Gastrocnemius medialis (tissue), 4 donors: Measurements from ENCODE around the gene KAZN. TPM values are rescaled to one million over a fixed set of nuclear protein-coding genes. Genes with fewer than 3 reads are reported as not detected.

ENCODE experiments used
- ATAC-seq, 2 donors: fragments of 150-250 bp; one replicate each; pipeline ENCODE4 v1.9.1; 2016
- DNase-seq, 2 donors: peaks; one replicate each; pipeline ENCODE4 v3.0.0-alpha.2; 2019
- H3K27ac ChIP-seq, 4 donors: fragments of 200-600 bp; sonication (generic); 1 replicate in 1 of 4; 2 replicates in 3 of 4; pipeline ENCODE4 v1.5.1; 2016 to 2018; ENCODE audit warnings: mild to moderate bottlenecking in 2 of 4, moderate library complexity in 1 of 4
- H3K27me3 ChIP-seq, 3 donors: fragments of 200-600 bp; sonication (generic) in 2 of 3; 1 replicate in 1 of 3; 2 replicates in 2 of 3; pipeline versions ENCODE4 v1.5.1 to v1.6.0; 2016 to 2019; ENCODE audit warnings: mild to moderate bottlenecking in 1 of 3, moderate library complexity in 1 of 3
- H3K36me3 ChIP-seq, 2 donors: fragments of 200-600 bp; sonication (generic) in 1 of 2; one replicate each; pipeline ENCODE4 v1.5.1; 2017 to 2018
- H3K4me1 ChIP-seq, 2 donors: fragments of 200-600 bp; sonication (generic) in 1 of 2; one replicate each; pipeline ENCODE4 v1.5.1; 2016 to 2017; ENCODE audit warnings: mild to moderate bottlenecking in 2 of 2
- H3K4me3 ChIP-seq, 4 donors: fragments of 200-600 bp; sonication (generic) in 3 of 4; 1 replicate in 1 of 4; 2 replicates in 3 of 4; pipeline ENCODE4 v1.5.1; 2016 to 2019; ENCODE audit warnings: mild to moderate bottlenecking in 2 of 4
- H3K9me3 ChIP-seq, 3 donors: fragments of 200-600 bp; sonication (generic) in 2 of 3; 1 replicate in 1 of 3; 2 replicates in 2 of 3; pipeline ENCODE4 v1.5.1; 2016 to 2019
- CTCF ChIP-seq, 5 experiments: fragments of 450-650 bp in 3 of 5; fragments of 200-600 bp in 2 of 5; sonication (generic) in 2 of 5; IDR thresholded peaks in 4 of 5; conservative IDR thresholded peaks in 1 of 5; 1 replicate in 4 of 5; 2 replicates in 1 of 5; pipeline ENCODE4 v1.5.1; 2016 to 2019; ENCODE audit warnings: antibody characterized with exemption in 5 of 5, mild to moderate bottlenecking in 3 of 5, moderate library complexity in 3 of 5
- POLR2A ChIP-seq, 2 donors: fragments of 450-650 bp; IDR thresholded peaks; one replicate each; pipeline ENCODE4 v1.6.1; 2017; ENCODE audit warnings: antibody characterized with exemption in 2 of 2, mild to moderate bottlenecking in 2 of 2, moderate library complexity in 2 of 2
- in situ Hi-C, 4 donors: fragments of 200-750 bp; cut with MboI; loops; one replicate each; pipeline versions ENCODE4 v1.15.0 to v1.8.0; 2017; ENCODE audit warnings: low sequenced_read_pairs in 4 of 4
- intact Hi-C: fragments of 100-400 bp; cut with DNase I; formaldehyde crosslinking; loops from one replicate; pipeline ENCODE4 v1.15.1; 2023; ENCODE audit warnings: low total_unique reads
- total RNA-seq, 4 donors: library from RNA; depleted of rRNA; stranded (reverse); fragments of >200 nt; gene quantifications; one replicate each; pipeline versions ENCODE4 v1.1.0 to v1.2.3, GENCODE V29; 2016

KAZN gene
- total RNA-seq, 4 donors from 2014 or later: 0.05 to 2.2 (median 1.00) TPM

GRCh38 chr1:15100121-15100879 is 501.8 kb downstream of the KAZN start:
- peak; percentile 25 to 67 (median 49) for TF ChIP-seq CTCF (IDR thresholded peaks at IDR 0.05 in 4 of 5, conservative IDR thresholded peaks at IDR 0.05 in 1 of 5)
- TF ChIP-seq POLR2A (IDR thresholded peaks at IDR 0.05): no peak
- DNase-seq (no peak), ATAC-seq (no peak)
- Histone ChIP-seq H3K9me3 (no peaks in the 10 kb centered on the region), H3K36me3 (no peaks in the 10 kb centered on the region), H3K4me1 (no peaks in the 10 kb centered on the region), H3K27me3 (no peaks in the 10 kb centered on the region), H3K27ac (no peak overlapping the region), H3K4me3 (no peak overlapping the region)
- intact Hi-C loops (no loop called here), in situ Hi-C loops (loop anchor here in 1 of 4 donors (25.0 kb wide), 1 partner anchor 337 kb away; the partner anchor contains the start of gene CTRC)

GRCh38 chr1:15100880-15101760 is 502.6 kb downstream of the KAZN start:
- no peak for DNase-seq
- Histone ChIP-seq H3K27me3 (no peaks in the 10 kb centered on the region), H3K9me3 (no peaks in the 10 kb centered on the region), H3K36me3 (no peaks in the 10 kb centered on the region), H3K27ac (no peak overlapping the region), H3K4me3 (no peak overlapping the region), H3K4me1 (no peaks in the 10 kb centered on the region)
- TF ChIP-seq POLR2A (IDR thresholded peaks at IDR 0.05): no peak
- TF ChIP-seq CTCF (IDR thresholded peaks at IDR 0.05 in 4 of 5, conservative IDR thresholded peaks at IDR 0.05 in 1 of 5): no peak
- ATAC-seq: no peak
- intact Hi-C loops (no loop called here), in situ Hi-C loops (loop anchor here in 1 of 4 donors (25.0 kb wide), 1 partner anchor 336 kb away; the partner anchor contains the start of gene CTRC)

GRCh38 chr1:15101801-15102200 is 503.3 kb downstream of the KAZN start:
- Histone ChIP-seq H3K4me1 (no peaks in the 10 kb centered on the region), H3K27ac (no peak overlapping the region), H3K4me3 (no peak overlapping the region), H3K27me3 (no peaks in the 10 kb centered on the region), H3K9me3 (no peaks in the 10 kb centered on the region), H3K36me3 (no peaks in the 10 kb centered on the region)
- ATAC-seq (no peak), DNase-seq (no peak)
- in situ Hi-C loops: loop anchor here in 1 of 4 donors (25.0 kb wide), 1 partner anchor 336 kb away; the partner anchor contains the start of gene CTRC
- TF ChIP-seq CTCF (IDR thresholded peaks at IDR 0.05 in 4 of 5, conservative IDR thresholded peaks at IDR 0.05 in 1 of 5) (no peak), POLR2A (IDR thresholded peaks at IDR 0.05) (no peak)
- intact Hi-C loops: no loop called here

- Histone ChIP-seq H3K4me1 (no peaks in the 10 kb centered on the region), H3K27me3 (no peaks in the 10 kb centered on the region), H3K27ac (no peak overlapping the region), H3K4me3 (no peak overlapping the region), H3K9me3 (no peaks in the 10 kb centered on the region), H3K36me3 (no peaks in the 10 kb centered on the region)
- TF ChIP-seq POLR2A (IDR thresholded peaks at IDR 0.05) (no peak), CTCF (IDR thresholded peaks at IDR 0.05 in 4 of 5, conservative IDR thresholded peaks at IDR 0.05 in 1 of 5) (no peak)
- DNase-seq (no peak), ATAC-seq (no peak)
- in situ Hi-C loops (loop anchor here in 1 of 4 donors (25.0 kb wide), 1 partner anchor 335 kb away; the partner anchor contains the start of gene CTRC), intact Hi-C loops (no loop called here)
Observed at GRCh38 chr1:15102646-15103045, 504.2 kb downstream of the KAZN start.
